ENCODE results near the gene NUP88.

DNA sequence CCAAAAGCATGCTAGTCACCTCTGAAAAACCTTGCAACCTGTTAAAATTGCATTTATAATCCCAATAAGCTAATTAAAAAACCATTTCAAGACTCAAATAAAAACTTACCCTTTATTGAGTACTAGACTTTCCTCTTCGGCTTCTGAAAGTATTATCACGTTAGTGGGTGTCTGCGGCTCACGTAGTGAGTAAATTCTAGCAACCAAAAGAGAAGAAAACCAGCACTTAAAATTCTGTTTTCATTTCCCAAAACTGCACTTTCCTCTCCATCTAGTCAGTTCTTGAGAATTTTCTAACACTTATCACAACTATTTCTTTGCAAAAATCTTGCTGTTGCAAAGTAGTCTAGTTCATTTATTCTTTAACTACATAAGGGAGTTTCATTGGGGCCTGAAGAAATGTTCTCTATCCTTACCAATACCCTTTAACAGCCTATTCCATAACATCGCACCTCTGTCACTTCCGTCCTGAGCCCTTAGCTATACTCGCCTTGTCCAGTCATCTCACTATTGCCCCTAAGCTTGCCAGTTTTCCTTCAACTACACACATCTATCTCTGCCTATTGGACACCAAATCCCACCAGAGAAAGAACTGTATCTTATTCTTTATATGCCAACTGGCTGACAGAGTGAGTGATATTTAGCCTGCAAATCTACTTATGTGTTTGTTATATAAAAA, 8.7 kb downstream of the NUP88 start:
- TF ChIP-seq EZH2phosphoT487 (IDR thresholded peaks at IDR 0.05; ENCODE audit: low read depth, severe bottlenecking, unreplicated experiment) (no peak), EZH2 (IDR thresholded peaks at IDR 0.05; ENCODE audit: borderline replicate concordance) (no peak)
- TF ChIP-seq, protein P1, sequence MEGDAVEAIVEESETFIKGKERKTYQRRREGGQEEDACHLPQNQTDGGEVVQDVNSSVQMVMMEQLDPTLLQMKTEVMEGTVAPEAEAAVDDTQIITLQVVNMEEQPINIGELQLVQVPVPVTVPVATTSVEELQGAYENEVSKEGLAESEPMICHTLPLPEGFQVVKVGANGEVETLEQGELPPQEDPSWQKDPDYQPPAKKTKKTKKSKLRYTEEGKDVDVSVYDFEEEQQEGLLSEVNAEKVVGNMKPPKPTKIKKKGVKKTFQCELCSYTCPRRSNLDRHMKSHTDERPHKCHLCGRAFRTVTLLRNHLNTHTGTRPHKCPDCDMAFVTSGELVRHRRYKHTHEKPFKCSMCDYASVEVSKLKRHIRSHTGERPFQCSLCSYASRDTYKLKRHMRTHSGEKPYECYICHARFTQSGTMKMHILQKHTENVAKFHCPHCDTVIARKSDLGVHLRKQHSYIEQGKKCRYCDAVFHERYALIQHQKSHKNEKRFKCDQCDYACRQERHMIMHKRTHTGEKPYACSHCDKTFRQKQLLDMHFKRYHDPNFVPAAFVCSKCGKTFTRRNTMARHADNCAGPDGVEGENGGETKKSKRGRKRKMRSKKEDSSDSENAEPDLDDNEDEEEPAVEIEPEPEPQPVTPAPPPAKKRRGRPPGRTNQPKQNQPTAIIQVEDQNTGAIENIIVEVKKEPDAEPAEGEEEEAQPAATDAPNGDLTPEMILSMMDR (IDR thresholded peaks at IDR 0.05; ENCODE audit: poor library complexity), result no peak

Data from hepatocyte (in vitro differentiated cells).